ENCODE measurements around the gene EEF1AKMT4.

DNA sequence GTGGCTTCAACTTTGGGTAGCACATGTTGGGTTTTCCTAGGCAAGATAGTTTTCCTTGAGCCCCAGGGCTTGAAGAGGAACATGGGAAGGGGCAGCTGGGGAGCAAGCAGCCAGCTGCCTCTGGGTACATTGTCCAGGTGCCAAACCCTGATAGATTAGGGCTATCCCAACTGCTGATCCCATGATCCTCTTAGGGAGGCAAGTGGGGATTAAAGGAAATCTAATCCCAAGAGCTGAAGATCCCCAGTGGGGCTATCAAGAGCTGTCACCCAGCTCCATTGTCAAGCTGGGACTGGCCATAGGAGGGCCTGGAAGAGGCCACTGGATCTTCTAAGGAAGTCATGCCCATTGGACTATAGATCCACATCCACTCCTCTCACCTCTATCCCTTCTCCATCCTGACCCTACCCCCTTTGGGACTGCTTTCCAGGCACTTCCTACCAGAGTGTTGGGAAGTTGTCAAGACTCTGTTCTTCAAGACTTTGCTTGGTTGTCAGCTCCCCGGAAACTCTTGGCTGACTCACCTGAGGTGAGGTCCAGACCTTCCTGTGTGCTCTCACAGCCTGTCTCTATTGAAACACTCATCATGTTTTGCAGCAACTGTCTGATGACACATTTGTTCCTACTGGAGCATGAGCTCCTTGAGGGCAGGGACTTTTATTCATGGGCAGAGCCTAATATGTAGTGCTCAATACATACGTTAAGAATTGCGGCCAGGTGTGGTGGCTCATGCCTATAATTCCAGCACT lies 6.0 kb downstream of the EEF1AKMT4 start:
- TF ChIP-seq, protein P1, sequence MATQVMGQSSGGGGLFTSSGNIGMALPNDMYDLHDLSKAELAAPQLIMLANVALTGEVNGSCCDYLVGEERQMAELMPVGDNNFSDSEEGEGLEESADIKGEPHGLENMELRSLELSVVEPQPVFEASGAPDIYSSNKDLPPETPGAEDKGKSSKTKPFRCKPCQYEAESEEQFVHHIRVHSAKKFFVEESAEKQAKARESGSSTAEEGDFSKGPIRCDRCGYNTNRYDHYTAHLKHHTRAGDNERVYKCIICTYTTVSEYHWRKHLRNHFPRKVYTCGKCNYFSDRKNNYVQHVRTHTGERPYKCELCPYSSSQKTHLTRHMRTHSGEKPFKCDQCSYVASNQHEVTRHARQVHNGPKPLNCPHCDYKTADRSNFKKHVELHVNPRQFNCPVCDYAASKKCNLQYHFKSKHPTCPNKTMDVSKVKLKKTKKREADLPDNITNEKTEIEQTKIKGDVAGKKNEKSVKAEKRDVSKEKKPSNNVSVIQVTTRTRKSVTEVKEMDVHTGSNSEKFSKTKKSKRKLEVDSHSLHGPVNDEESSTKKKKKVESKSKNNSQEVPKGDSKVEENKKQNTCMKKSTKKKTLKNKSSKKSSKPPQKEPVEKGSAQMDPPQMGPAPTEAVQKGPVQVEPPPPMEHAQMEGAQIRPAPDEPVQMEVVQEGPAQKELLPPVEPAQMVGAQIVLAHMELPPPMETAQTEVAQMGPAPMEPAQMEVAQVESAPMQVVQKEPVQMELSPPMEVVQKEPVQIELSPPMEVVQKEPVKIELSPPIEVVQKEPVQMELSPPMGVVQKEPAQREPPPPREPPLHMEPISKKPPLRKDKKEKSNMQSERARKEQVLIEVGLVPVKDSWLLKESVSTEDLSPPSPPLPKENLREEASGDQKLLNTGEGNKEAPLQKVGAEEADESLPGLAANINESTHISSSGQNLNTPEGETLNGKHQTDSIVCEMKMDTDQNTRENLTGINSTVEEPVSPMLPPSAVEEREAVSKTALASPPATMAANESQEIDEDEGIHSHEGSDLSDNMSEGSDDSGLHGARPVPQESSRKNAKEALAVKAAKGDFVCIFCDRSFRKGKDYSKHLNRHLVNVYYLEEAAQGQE (IDR thresholded peaks at IDR 0.05): no peak
- TF ChIP-seq MYC (IDR thresholded peaks at IDR 0.05; ENCODE audit: borderline replicate concordance, low read length): no peak
- TF ChIP-seq, protein P2, sequence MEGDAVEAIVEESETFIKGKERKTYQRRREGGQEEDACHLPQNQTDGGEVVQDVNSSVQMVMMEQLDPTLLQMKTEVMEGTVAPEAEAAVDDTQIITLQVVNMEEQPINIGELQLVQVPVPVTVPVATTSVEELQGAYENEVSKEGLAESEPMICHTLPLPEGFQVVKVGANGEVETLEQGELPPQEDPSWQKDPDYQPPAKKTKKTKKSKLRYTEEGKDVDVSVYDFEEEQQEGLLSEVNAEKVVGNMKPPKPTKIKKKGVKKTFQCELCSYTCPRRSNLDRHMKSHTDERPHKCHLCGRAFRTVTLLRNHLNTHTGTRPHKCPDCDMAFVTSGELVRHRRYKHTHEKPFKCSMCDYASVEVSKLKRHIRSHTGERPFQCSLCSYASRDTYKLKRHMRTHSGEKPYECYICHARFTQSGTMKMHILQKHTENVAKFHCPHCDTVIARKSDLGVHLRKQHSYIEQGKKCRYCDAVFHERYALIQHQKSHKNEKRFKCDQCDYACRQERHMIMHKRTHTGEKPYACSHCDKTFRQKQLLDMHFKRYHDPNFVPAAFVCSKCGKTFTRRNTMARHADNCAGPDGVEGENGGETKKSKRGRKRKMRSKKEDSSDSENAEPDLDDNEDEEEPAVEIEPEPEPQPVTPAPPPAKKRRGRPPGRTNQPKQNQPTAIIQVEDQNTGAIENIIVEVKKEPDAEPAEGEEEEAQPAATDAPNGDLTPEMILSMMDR (IDR thresholded peaks at IDR 0.05): no peak
- no peak for TF ChIP-seq POLR2A (IDR thresholded peaks at IDR 0.05; ENCODE audit: low read length)
- TF ChIP-seq, protein P3, sequence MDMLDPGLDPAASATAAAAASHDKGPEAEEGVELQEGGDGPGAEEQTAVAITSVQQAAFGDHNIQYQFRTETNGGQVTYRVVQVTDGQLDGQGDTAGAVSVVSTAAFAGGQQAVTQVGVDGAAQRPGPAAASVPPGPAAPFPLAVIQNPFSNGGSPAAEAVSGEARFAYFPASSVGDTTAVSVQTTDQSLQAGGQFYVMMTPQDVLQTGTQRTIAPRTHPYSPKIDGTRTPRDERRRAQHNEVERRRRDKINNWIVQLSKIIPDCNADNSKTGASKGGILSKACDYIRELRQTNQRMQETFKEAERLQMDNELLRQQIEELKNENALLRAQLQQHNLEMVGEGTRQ (IDR thresholded peaks at IDR 0.05): no peak
- no peak for TF ChIP-seq MAZ (IDR thresholded peaks at IDR 0.05; ENCODE audit: borderline replicate concordance, low read depth, low read length)
- TF ChIP-seq, protein P4, sequence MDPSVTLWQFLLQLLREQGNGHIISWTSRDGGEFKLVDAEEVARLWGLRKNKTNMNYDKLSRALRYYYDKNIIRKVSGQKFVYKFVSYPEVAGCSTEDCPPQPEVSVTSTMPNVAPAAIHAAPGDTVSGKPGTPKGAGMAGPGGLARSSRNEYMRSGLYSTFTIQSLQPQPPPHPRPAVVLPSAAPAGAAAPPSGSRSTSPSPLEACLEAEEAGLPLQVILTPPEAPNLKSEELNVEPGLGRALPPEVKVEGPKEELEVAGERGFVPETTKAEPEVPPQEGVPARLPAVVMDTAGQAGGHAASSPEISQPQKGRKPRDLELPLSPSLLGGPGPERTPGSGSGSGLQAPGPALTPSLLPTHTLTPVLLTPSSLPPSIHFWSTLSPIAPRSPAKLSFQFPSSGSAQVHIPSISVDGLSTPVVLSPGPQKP (IDR thresholded peaks at IDR 0.05; ENCODE audit: low read depth, low read length): no peak
